H1 (cell line): ENCODE results near the gene SH3RF3. TPM values are rescaled to one million over a fixed set of nuclear protein-coding genes. Genes with fewer than 3 reads are reported as not detected.
A peak's percentile ranks its signal among the peaks of the same experiment; 100 is the strongest.

ENCODE experiments used
- CTCF ChIA-PET: fragments of 300-600 bp; sonication (Branson Sonifier 250); formaldehyde crosslinking; loops from one replicate; lab custom pipeline; 2021; ENCODE audit not compliant: partially characterized antibody; lab: Charles Lee
- POLR2A ChIA-PET: fragments of 300-600 bp; sonication (Branson Sonifier 250); formaldehyde crosslinking; loops from one replicate; lab custom pipeline; 2021; ENCODE audit warnings: inconsistent platforms; ENCODE audit not compliant: partially characterized antibody; lab: Charles Lee
- DNase-seq, 2 experiments: peaks; one replicate each; pipeline versions ENCODE4 v3.0.0 to v3.0.0-alpha.2; 2010 to 2022; ENCODE audit warnings: low spot score in 2 of 2, low read depth in 1 of 2, mixed read lengths in 1 of 2
- FAIRE-seq: peaks from 2 replicates; lab custom pipeline; 2011; peaks lifted over from hg19 to GRCh38; lab: Jason Lieb, UNC
- H2AFZ ChIP-seq: 2 replicates; pipeline ENCODE4 v1.8.1; 2012; ENCODE audit warnings: low read length, inconsistent platforms
- H2AK5ac ChIP-seq: 2 replicates; pipeline ENCODE4 v1.6.1; 2013; ENCODE audit warnings: low read depth, low read length
- H2BK120ac ChIP-seq: replicated peaks from 2 replicates; pipeline ENCODE3; 2013; ENCODE audit warnings: low read depth, low read length, inconsistent platforms
- H2BK12ac ChIP-seq: 2 replicates; pipeline ENCODE4 v1.6.1; 2013; ENCODE audit warnings: low read depth, low read length
- H2BK15ac ChIP-seq: 2 replicates; pipeline ENCODE4 v1.6.1; 2013; ENCODE audit warnings: low read length
- H2BK20ac ChIP-seq: 2 replicates; pipeline ENCODE4 v1.6.1; 2013; ENCODE audit warnings: low read length
- H2BK5ac ChIP-seq: 2 replicates; pipeline ENCODE4 v1.6.1; 2013; ENCODE audit warnings: low read depth, low read length
- H3K14ac ChIP-seq: 2 replicates; pipeline ENCODE4 v1.6.1; 2013; ENCODE audit warnings: inconsistent platforms; ENCODE audit not compliant: insufficient read length
- H3K18ac ChIP-seq: 2 replicates; pipeline ENCODE4 v1.6.1; 2013; ENCODE audit warnings: low read length; ENCODE audit errors: extremely low read depth
- H3K23ac ChIP-seq: 2 replicates; pipeline ENCODE4 v1.6.1; 2013; ENCODE audit warnings: inconsistent platforms; ENCODE audit not compliant: insufficient read length
- H3K23me2 ChIP-seq: 2 replicates; pipeline ENCODE4 v1.6.1; 2013; ENCODE audit warnings: low read depth, low read length
- H3K27ac ChIP-seq: 2 replicates; pipeline ENCODE4 v1.6.1; 2011; ENCODE audit warnings: low read depth, low read length, inconsistent platforms
- H3K27me3 ChIP-seq, 4 experiments: replicated peaks in 1 of 4; 1 replicate in 1 of 4; 2 replicates in 3 of 4; pipeline versions ENCODE4 v1.6.1 to v1.8.1; 2011 to 2013; ENCODE audit warnings: low read length in 3 of 4, mild to moderate bottlenecking in 3 of 4, inconsistent platforms in 2 of 4, mixed read lengths in 2 of 4, moderate library complexity in 1 of 4; ENCODE audit not compliant: control insufficient read depth in 3 of 4, insufficient read depth in 3 of 4; ENCODE audit errors: extremely low read depth in 1 of 4
- H3K36me3 ChIP-seq, 4 experiments: 2 replicates each; pipeline versions ENCODE4 v1.6.1 to v1.8.1; 2011 to 2013; ENCODE audit warnings: mild to moderate bottlenecking in 4 of 4, low read length in 3 of 4, moderate library complexity in 2 of 4, control low read depth in 1 of 4, inconsistent platforms in 1 of 4; ENCODE audit not compliant: insufficient read depth in 4 of 4, control insufficient read depth in 2 of 4
- H3K4ac ChIP-seq: replicated peaks from 2 replicates; pipeline ENCODE3; 2013; ENCODE audit warnings: low read length, low read depth, mixed read lengths, inconsistent platforms; ENCODE audit not compliant: insufficient read length
- H3K4me1 ChIP-seq, 4 experiments: replicated peaks in 1 of 4; 1 replicate in 1 of 4; 2 replicates in 3 of 4; pipeline versions ENCODE4 v1.6.1 to v1.8.1; 2011 to 2013; ENCODE audit warnings: low read length in 3 of 4, inconsistent platforms in 2 of 4, mixed read lengths in 1 of 4; ENCODE audit not compliant: insufficient read depth in 4 of 4, control insufficient read depth in 3 of 4
- H3K4me2 ChIP-seq, 2 experiments: 2 replicates each; pipeline versions ENCODE4 v1.6.1 to v1.8.1; 2011 to 2013; ENCODE audit warnings: low read depth in 2 of 2, low read length in 2 of 2, control low read depth in 1 of 2, inconsistent platforms in 1 of 2, mild to moderate bottlenecking in 1 of 2; ENCODE audit not compliant: insufficient read depth in 1 of 2
- H3K4me3 ChIP-seq, 4 experiments: fragments of 200-600, 300-600 bp in 1 of 4; sonication (generic), shearing (Covaris generic), sonication (Bioruptor Twin) in 1 of 4; 2 replicates each; pipeline versions ENCODE4 v1.5.1 to v1.8.1; 2011 to 2016; ENCODE audit warnings: low read length in 4 of 4, low read depth in 3 of 4, control low read depth in 2 of 4, inconsistent platforms in 2 of 4, mild to moderate bottlenecking in 2 of 4, mixed read lengths in 1 of 4, moderate library complexity in 1 of 4; ENCODE audit not compliant: insufficient read depth in 2 of 4; ENCODE audit errors: extremely low read depth in 1 of 4
- H3K56ac ChIP-seq: replicated peaks from 2 replicates; pipeline ENCODE3; 2013; ENCODE audit warnings: low read depth, mild to moderate bottlenecking, mixed read lengths, low read length, inconsistent platforms; ENCODE audit not compliant: insufficient read length
- H3K79me1 ChIP-seq: 2 replicates; pipeline ENCODE4 v1.6.1; 2013; ENCODE audit warnings: low read depth, low read length, control low read depth
- H3K79me2 ChIP-seq, 2 experiments: 2 replicates each; pipeline versions ENCODE4 v1.6.1 to v1.8.1; 2012 to 2013; ENCODE audit warnings: low read length in 2 of 2, mild to moderate bottlenecking in 2 of 2, inconsistent platforms in 1 of 2; ENCODE audit not compliant: insufficient read depth in 2 of 2, control insufficient read depth in 1 of 2
- H3K9ac ChIP-seq, 4 experiments: replicated peaks in 1 of 4; 1 replicate in 1 of 4; 2 replicates in 3 of 4; pipeline versions ENCODE4 v1.6.1 to v1.8.1; 2011 to 2013; ENCODE audit warnings: low read depth in 3 of 4, low read length in 3 of 4, control low read depth in 2 of 4, mild to moderate bottlenecking in 2 of 4, moderate library complexity in 2 of 4, inconsistent platforms in 1 of 4; ENCODE audit errors: extremely low read depth in 1 of 4
- H3K9me3 ChIP-seq, 2 experiments: 2 replicates each; pipeline versions ENCODE4 v1.6.1 to v1.8.1; 2012 to 2013; ENCODE audit warnings: mild to moderate bottlenecking in 2 of 2, moderate library complexity in 2 of 2, control low read depth in 1 of 2, inconsistent platforms in 1 of 2, low read depth in 1 of 2, low read length in 1 of 2, mixed read lengths in 1 of 2; ENCODE audit not compliant: insufficient read depth in 2 of 2
- H4K20me1 ChIP-seq, 2 experiments: replicated peaks in 1 of 2; 2 replicates each; pipeline versions ENCODE3 to v1.8.1; 2011 to 2013; ENCODE audit warnings: inconsistent platforms in 2 of 2, low read length in 2 of 2, mild to moderate bottlenecking in 1 of 2; ENCODE audit not compliant: insufficient read depth in 2 of 2, control insufficient read depth in 1 of 2
- H4K5ac ChIP-seq: 2 replicates; pipeline ENCODE4 v1.6.1; 2013; ENCODE audit warnings: low read length, low read depth, mixed read lengths, inconsistent platforms; ENCODE audit not compliant: insufficient read length
- H4K8ac ChIP-seq: 2 replicates; pipeline ENCODE4 v1.8.0; 2013; ENCODE audit warnings: mild to moderate bottlenecking, moderate library complexity, low read length, inconsistent platforms; ENCODE audit not compliant: insufficient read depth; ENCODE audit errors: extremely low read depth
- H4K91ac ChIP-seq: replicated peaks from 2 replicates; pipeline ENCODE3; 2013; ENCODE audit warnings: low read length, mixed read lengths, inconsistent platforms; ENCODE audit not compliant: insufficient read length
- RBBP5 ChIP-seq: IDR thresholded peaks from 2 replicates; pipeline ENCODE4 v1.7.1; 2012; ENCODE audit warnings: low read depth, mild to moderate bottlenecking, inconsistent platforms, low read length, moderate library complexity, borderline replicate concordance
- WGBS, 2 experiments: shearing (Covaris generic) in 1 of 2; methylation state at CpG; one replicate each; pipeline versions ENCODE4 v1.1.6 to v1.1.7; 2013 to 2015; ENCODE audit warnings: low lambda C conversion rate in 2 of 2, mixed read lengths in 2 of 2, inconsistent platforms in 1 of 2, low coverage in 1 of 2, missing lambda C conversion rate in 1 of 2; ENCODE audit not compliant: insufficient replicate concordance in 2 of 2, insufficient coverage in 1 of 2, insufficient read length in 1 of 2; ENCODE audit errors: extremely low coverage in 1 of 2, missing lambda C conversion rate in 1 of 2; 5-methylcytosine and 5-hydroxymethylcytosine counted together
- polyA plus RNA-seq, 7 experiments: library from polyadenylated mRNA; depleted of rRNA in 3 of 7; stranded (reverse) in 5 of 7; unstranded in 2 of 7; fragments of >200 nt in 5 of 7; fragments of 200-250 nt in 2 of 7; gene quantifications; 1 replicate in 5 of 7; 2 replicates in 1 of 7; 4 replicates in 1 of 7; pipeline versions ENCODE4 v1.2.1 to v1.2.3, GENCODE V29; 2011 to 2013; ENCODE audit warnings: missing spikeins in 2 of 7, mixed read lengths in 2 of 7
- total RNA-seq: library from RNA; stranded (reverse); fragmentation: NEBNext Ultra II Directional; extraction: Animal tissue kit (Norgen Biotek cat#: 25700); gene quantifications from 2 replicates; pipeline ENCODE4 v1.2.1, GENCODE V29; 2021

The SH3RF3 gene
- total and polyA plus RNA-seq, 2 of the 8 experiments (the other 6 are each of a cell fraction or from before 2014, with no cell fraction given): 0.11 to 0.65 TPM

DNA sequence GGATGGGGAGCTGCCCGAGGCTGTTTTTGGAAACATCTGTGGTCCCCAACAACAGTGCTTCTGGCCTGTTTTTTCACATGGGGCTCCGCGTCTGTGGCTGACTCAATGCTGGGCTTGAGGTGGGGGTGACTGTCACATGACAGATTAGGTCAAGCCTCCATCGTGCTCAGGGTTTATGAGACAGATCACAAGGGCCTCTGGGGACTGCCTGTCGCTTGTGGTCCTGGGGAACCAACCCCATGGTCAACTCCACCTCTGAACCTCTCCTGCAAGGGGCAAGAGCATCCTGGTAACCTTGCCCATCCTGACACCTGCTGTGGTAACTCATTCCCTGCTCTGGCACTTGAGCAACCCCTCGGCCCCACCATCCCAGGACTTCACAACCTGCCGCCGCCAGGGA lies 47.6 kb upstream of the SH3RF3 start:
- no peak overlapping the region for H2BK120ac ChIP-seq
- no peaks in the 10 kb centered on the region for H3K79me2 ChIP-seq
- TF ChIP-seq RBBP5: no peak
- H4K8ac ChIP-seq: peak overlapping the region; percentile 71
- H3K23ac ChIP-seq: no peak overlapping the region
- CTCF ChIA-PET: no interaction called here
- no peaks in the 10 kb centered on the region for H3K27me3 ChIP-seq
- H4K20me1 ChIP-seq: no peaks in the 10 kb centered on the region
- H3K9me3 ChIP-seq: peaks cover 0 to 3% of the 10 kb centered on the region in 2 experiments; a peak in 1 of 4 replicates
- no peak overlapping the region for H3K14ac ChIP-seq
- H2BK5ac ChIP-seq: no peak overlapping the region
- H3K4me2 ChIP-seq: no peak overlapping the region
- no peak overlapping the region for H3K9ac ChIP-seq
- H2BK15ac ChIP-seq: no peak overlapping the region
- no peak overlapping the region for H3K4ac ChIP-seq
- H2AK5ac ChIP-seq: no peak overlapping the region
- H3K18ac ChIP-seq: no peak overlapping the region
- H3K4me1 ChIP-seq: no peaks in the 10 kb centered on the region
- no peak overlapping the region for H3K4me3 ChIP-seq
- H2AFZ ChIP-seq: no peak overlapping the region
- H4K5ac ChIP-seq: no peak overlapping the region
- no peaks in the 10 kb centered on the region for H3K79me1 ChIP-seq
- DNase-seq: no peak
- H3K56ac ChIP-seq: no peak overlapping the region
- no peak overlapping the region for H2BK12ac ChIP-seq
- no peak for FAIRE-seq
- H4K91ac ChIP-seq: no peak overlapping the region
- no peaks in the 10 kb centered on the region for H3K23me2 ChIP-seq
- 94% methylated on average over 8 of the region's 8 CpGs; no CpG with 5 or more reads in 1 of the 2 experiments for WGBS, 2 experiments
- no peak overlapping the region for H2BK20ac ChIP-seq
- POLR2A ChIA-PET: no interaction called here
- no peak overlapping the region for H3K27ac ChIP-seq
- H3K36me3 ChIP-seq: no peaks in the 10 kb centered on the region
